ENCODE data around the gene NUBP2.

The NUBP2 gene

DNA sequence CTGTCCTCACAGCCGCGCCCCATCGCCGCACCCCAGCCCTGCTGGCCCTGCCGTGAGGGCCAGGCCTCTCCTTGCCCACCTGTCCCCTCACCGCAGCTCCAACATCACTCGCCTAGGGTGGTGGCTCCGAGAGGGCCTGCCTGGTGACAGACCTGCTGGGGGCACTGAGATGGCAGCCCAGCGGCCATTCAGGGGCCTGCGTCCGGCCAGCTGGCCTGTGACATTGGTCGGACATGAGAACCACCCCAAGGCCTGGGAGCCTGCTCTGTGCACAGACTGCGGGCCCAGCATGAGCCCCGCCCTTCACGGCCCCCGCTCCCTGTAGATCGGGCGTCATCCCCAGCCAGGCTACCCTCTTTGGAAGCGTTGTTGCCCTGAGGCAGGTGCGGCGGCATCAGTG, 23.2 kb upstream of the NUBP2 start:
- DNase-seq: no peak

DNA sequence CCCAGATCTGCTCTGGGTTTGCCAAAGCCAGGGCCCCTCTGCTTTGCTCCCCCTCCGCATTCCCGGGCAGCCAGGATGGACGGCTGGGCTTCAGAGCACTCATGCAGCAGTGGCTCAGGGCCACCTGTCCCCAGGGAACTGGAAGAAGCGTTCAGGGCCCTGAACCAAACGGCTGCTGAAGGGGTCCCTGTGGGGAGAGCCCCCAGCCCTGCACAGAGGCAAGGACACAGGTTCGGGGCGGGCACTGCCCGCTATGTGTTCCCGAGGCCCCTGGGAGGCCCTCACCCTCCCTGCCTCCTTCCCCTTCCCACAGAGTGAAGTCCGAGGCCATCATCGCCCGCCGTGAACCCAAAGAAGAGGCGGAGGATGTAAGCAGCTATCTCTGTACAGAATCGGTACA, 21.8 kb upstream of the NUBP2 start:
- DNase-seq: no peak

- DNase-seq: no peak
Measured at GRCh38 chr16:1761751-1762150, 21.0 kb upstream of the NUBP2 start.

- DNase-seq: no peak
Measured at GRCh38 chr16:1762196-1762878, 20.4 kb upstream of the NUBP2 start.

DNA sequence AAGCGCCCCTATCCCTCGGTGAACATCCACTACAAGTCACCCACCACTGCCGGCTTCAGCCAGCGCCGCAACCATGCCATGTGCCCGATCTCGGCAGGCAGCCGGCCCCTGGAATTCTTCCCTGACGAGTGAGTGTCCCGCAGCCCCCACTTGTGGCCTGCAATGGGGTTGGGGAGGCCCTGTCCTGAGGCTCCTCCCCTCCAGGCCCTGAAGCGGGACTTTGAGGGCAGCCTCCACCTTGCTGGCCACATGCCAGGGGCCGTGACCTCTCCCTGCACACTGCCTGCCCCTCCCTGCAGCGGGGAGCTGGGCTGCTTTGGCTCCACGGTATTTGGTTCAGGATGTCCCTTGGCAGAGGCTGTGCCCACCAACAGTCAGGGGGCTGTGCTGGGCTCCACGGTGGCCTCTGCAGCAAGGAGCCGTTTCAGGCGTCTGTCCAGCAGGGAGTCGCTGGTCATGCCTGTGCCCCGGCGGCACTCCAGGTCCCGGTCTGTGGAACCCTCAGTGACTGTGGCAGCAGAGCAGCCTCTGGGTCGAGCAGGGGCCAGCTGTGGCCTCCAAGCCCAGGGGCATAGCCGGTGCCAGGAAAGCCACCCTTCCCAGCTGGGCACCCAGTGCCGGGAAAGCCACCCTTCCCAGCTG, 19.8 kb upstream of the NUBP2 start:
- no peak for DNase-seq

GRCh38 chr16:1763521-1764511, 18.9 kb upstream of the NUBP2 start:
- DNase-seq: no peak

DNA sequence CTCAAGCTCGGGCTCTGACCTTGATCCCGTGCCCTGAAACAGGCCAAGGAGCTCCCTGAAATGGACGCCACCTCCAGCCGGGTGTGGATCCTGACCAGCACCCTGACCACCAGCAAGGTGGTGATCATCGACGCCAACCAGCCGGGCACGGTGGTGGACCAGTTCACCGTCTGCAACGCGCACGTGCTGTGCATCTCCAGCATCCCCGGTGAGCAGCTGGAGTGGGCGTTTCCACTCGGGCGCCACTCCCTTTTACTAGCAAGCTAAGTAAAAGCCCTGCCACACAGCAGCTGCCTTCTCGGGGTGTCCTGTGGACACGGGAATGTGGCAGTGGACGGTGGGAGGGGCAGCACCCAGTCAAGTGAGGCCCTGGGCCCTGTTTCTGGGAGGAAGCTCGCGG, 17.8 kb upstream of the NUBP2 start:
- DNase-seq: no peak

GRCh38 chr16:1765826-1766225, 16.9 kb upstream of the NUBP2 start:
- DNase-seq: no peak

GRCh38 chr16:1766231-1766630, 16.5 kb upstream of the NUBP2 start:
- DNase-seq: no peak

- DNase-seq: no peak
Measured at GRCh38 chr16:1766701-1767100, 16.1 kb upstream of the NUBP2 start.

- DNase-seq: no peak
Measured at GRCh38 chr16:1767116-1767994, 15.4 kb upstream of the NUBP2 start.

GRCh38 chr16:1768061-1768766, 14.5 kb upstream of the NUBP2 start:
- DNase-seq: no peak

- no peak for DNase-seq
Measured at GRCh38 chr16:1768767-1769401, 13.9 kb upstream of the NUBP2 start.

GRCh38 chr16:1769402-1770300, 13.1 kb upstream of the NUBP2 start:
- DNase-seq: no peak

- peak; percentile 44 for DNase-seq
Measured at GRCh38 chr16:1770328-1771187, 12.2 kb upstream of the NUBP2 start.

DNA sequence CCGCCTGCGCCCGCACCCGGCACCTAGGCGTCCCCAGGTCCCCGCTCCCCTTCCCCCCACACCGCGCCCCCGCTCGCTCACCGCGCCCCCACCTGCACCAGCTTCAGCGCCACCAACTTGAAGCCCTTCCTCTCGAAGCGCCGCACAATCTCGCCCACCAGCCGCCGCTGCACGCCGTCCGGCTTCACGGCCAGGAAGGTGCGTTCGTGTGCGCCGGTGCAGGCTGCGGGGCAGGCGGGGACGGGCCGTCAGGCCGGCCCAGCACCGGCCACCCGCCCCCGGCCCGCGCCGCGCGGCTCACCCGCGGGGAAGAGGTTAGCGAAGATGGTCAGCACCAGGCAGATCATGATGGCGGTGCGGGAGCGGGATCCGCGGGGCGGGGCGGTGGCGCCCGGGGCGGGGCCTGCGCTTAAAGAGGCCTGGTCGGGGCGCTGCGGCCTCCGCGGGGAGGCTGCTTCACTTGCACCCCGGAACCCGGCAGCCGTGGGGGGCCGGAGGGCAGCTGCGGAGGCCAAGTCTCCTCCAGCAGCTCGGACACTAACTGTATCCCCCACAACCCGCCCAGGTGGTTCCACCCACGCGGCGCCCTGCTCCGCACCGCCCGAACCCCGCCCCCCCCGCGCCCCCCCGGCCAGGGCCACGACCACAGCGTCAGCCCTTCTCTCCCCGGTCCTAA, 11.4 kb upstream of the NUBP2 start, which contains the start of gene NME3:
NME3 (minus strand) TSS at position 356 of the 676 bp plus-strand sequence; CDS start at position 347, 9 bp downstream.
- DNase-seq: peak; percentile 83

DNA sequence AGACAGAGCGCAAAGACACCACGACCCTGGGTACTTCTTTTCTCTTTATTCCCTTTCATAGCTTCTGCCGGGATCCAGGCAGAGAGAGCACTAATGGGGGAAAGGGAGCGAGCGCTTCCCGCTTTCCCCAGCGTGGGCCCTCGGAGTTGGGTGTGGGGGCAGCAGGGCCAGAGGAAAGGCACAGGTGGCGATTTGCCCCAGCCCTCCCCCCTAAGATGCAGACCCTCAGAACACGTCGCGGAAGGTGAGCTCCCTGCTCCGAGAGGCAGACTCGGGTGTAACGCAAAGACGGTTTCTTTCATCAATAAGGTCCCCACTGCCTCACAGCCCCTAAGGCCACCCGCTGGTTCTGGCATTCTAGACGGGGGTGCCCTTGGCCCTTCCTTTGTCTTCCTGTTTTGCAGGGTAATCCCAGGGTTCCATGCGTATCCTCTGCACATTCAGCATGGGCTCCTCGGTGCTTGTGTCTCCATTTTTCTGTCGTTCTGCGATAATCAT, 10.8 kb upstream of the NUBP2 start:
- DNase-seq: no peak

GRCh38 chr16:1772362-1772907, 10.3 kb upstream of the NUBP2 start, which contains the start of gene EME2:
EME2 (plus strand) TSS chr16:1772810; CDS start chr16:1773228, 418 bp downstream.
- DNase-seq: peak; percentile 67

Data from activated CD4-positive, alpha-beta T cell treated with anti-CD3 and anti-CD28 coated beads, Interleukin-2, amount 50 U/mL, for 16 hours (primary cell).